ENCODE results near the gene PHLPP1.

Gene PHLPP1

GRCh38 chr18:63017977-63018376 is 302.6 kb downstream of the PHLPP1 start:
- H3K4me3 ChIP-seq (ENCODE audit: severe bottlenecking), result no peak overlapping the region
- DNase-seq (ENCODE audit: low spot score) (no peak), ATAC-seq (ENCODE audit: low read depth) (no peak)
- no peaks in the 10 kb centered on the region for H3K36me3 ChIP-seq (ENCODE audit: low read depth)
- no peaks in the 10 kb centered on the region for H3K4me1 ChIP-seq (ENCODE audit: insufficient read depth, poor library complexity, severe bottlenecking)
- TF ChIP-seq CTCF (IDR thresholded peaks at IDR 0.05; ENCODE audit: poor library complexity, severe bottlenecking), result no peak
- no peaks in the 10 kb centered on the region for H3K27me3 ChIP-seq (ENCODE audit: insufficient read depth, poor library complexity, severe bottlenecking)
- H3K9me3 ChIP-seq (ENCODE audit: severe bottlenecking), result no peaks in the 10 kb centered on the region
- no peak overlapping the region for H3K27ac ChIP-seq (ENCODE audit: poor library complexity, severe bottlenecking)

GRCh38 chr18:63022429-63023022 is 307.2 kb downstream of the PHLPP1 start:
- Histone ChIP-seq H3K9me3 (ENCODE audit: severe bottlenecking) (no peaks in the 10 kb centered on the region), H3K4me3 (ENCODE audit: severe bottlenecking) (no peak overlapping the region), H3K27ac (ENCODE audit: poor library complexity, severe bottlenecking) (no peak overlapping the region), H3K36me3 (ENCODE audit: low read depth) (no peaks in the 10 kb centered on the region), H3K4me1 (ENCODE audit: insufficient read depth, poor library complexity, severe bottlenecking) (no peaks in the 10 kb centered on the region), H3K27me3 (ENCODE audit: insufficient read depth, poor library complexity, severe bottlenecking) (no peaks in the 10 kb centered on the region)
- ATAC-seq (ENCODE audit: low read depth) (no peak), DNase-seq (ENCODE audit: low spot score) (no peak)
- no peak for TF ChIP-seq CTCF (IDR thresholded peaks at IDR 0.05; ENCODE audit: poor library complexity, severe bottlenecking)

GRCh38 chr18:63025251-63026090 is 310.1 kb downstream of the PHLPP1 start:
- TF ChIP-seq CTCF (IDR thresholded peaks at IDR 0.05; ENCODE audit: poor library complexity, severe bottlenecking), result peak; percentile 32
- Histone ChIP-seq H3K4me3 (ENCODE audit: severe bottlenecking) (no peak overlapping the region), H3K27me3 (ENCODE audit: insufficient read depth, poor library complexity, severe bottlenecking) (no peaks in the 10 kb centered on the region), H3K4me1 (ENCODE audit: insufficient read depth, poor library complexity, severe bottlenecking) (no peaks in the 10 kb centered on the region), H3K36me3 (ENCODE audit: low read depth) (no peaks in the 10 kb centered on the region), H3K27ac (ENCODE audit: poor library complexity, severe bottlenecking) (no peak overlapping the region), H3K9me3 (ENCODE audit: severe bottlenecking) (no peaks in the 10 kb centered on the region)
- 0 out of 3 replicates have a peak, but pooled peaks have one; percentile 38 for ATAC-seq (ENCODE audit: low read depth)
- DNase-seq (ENCODE audit: low spot score), result no peak

- H3K36me3 ChIP-seq (ENCODE audit: low read depth), result no peaks in the 10 kb centered on the region
Observed at GRCh38 chr18:63028380-63028779, 313.0 kb downstream of the PHLPP1 start.

More at GRCh38 chr18:63028380-63028779, 313.0 kb downstream of the PHLPP1 start:
- ATAC-seq (ENCODE audit: low read depth) (no peak), DNase-seq (ENCODE audit: low spot score) (no peak)
- Histone ChIP-seq H3K27ac (ENCODE audit: poor library complexity, severe bottlenecking) (no peak overlapping the region), H3K27me3 (ENCODE audit: insufficient read depth, poor library complexity, severe bottlenecking) (no peaks in the 10 kb centered on the region), H3K9me3 (ENCODE audit: severe bottlenecking) (no peaks in the 10 kb centered on the region), H3K4me3 (ENCODE audit: severe bottlenecking) (no peak overlapping the region), H3K4me1 (ENCODE audit: insufficient read depth, poor library complexity, severe bottlenecking) (no peaks in the 10 kb centered on the region)
- TF ChIP-seq CTCF (IDR thresholded peaks at IDR 0.05; ENCODE audit: poor library complexity, severe bottlenecking), result no peak
